Measurements from ENCODE around the gene ACSL4. TPM values are rescaled to one million over a fixed set of nuclear protein-coding genes. Genes with fewer than 3 reads are reported as not detected.
"Not testable (repeated sequence)": the region's sequence is repeated elsewhere in the genome, so short reads cannot be mapped to it uniquely, and the experiment has no call there.

ACSL4 gene
- total RNA-seq, 1 donor from 2014 or later = 62.4 TPM

GRCh38 chrX:109742722-109743121 lies 9.7 kb upstream of the ACSL4 start:
- Mint-ChIP-seq H3K27me3 (ENCODE audit: low read depth) (no peaks in the 10 kb centered on the region), H3K4me3 (no peak overlapping the region), H3K27ac (ENCODE audit: unreplicated experiment) (no peak overlapping the region), H3K4me1 (peaks cover 7% of the 10 kb centered on the region), H3K36me3 (ENCODE audit: low read depth) (no peaks in the 10 kb centered on the region), H3K9me3 (no peaks in the 10 kb centered on the region)
- no peak for TF ChIP-seq CTCF (conservative IDR thresholded peaks at IDR 0.05)
- no peak for DNase-seq (ENCODE audit: low read depth, low spot score)

GRCh38 chrX:109740896-109741295 lies 7.8 kb upstream of the ACSL4 start:
- not testable (repeated sequence) for H3K9me3 Mint-ChIP-seq; H3K27me3 Mint-ChIP-seq (ENCODE audit: low read depth); H3K27ac Mint-ChIP-seq (ENCODE audit: unreplicated experiment); H3K36me3 Mint-ChIP-seq (ENCODE audit: low read depth); H3K4me3 Mint-ChIP-seq; H3K4me1 Mint-ChIP-seq; DNase-seq (ENCODE audit: low read depth, low spot score)

GRCh38 chrX:109740433-109740809 lies 7.4 kb upstream of the ACSL4 start:
- H3K27ac Mint-ChIP-seq (ENCODE audit: unreplicated experiment) = no peak overlapping the region
- no peak overlapping the region for H3K4me3 Mint-ChIP-seq
- H3K4me1 Mint-ChIP-seq = peaks cover 7% of the 10 kb centered on the region
- H3K27me3 Mint-ChIP-seq (ENCODE audit: low read depth) = no peaks in the 10 kb centered on the region
- DNase-seq (ENCODE audit: low read depth, low spot score) = no peak
- H3K9me3 Mint-ChIP-seq = no peaks in the 10 kb centered on the region
- no peaks in the 10 kb centered on the region for H3K36me3 Mint-ChIP-seq (ENCODE audit: low read depth)
- no peak for TF ChIP-seq CTCF (conservative IDR thresholded peaks at IDR 0.05)

- Mint-ChIP-seq H3K4me3 (no peak overlapping the region), H3K9me3 (no peaks in the 10 kb centered on the region), H3K4me1 (peaks cover 7% of the 10 kb centered on the region), H3K27me3 (ENCODE audit: low read depth) (no peaks in the 10 kb centered on the region), H3K36me3 (ENCODE audit: low read depth) (no peaks in the 10 kb centered on the region), H3K27ac (ENCODE audit: unreplicated experiment) (no peak overlapping the region)
- TF ChIP-seq CTCF (conservative IDR thresholded peaks at IDR 0.05) = no peak
- no peak for DNase-seq (ENCODE audit: low read depth, low spot score)
These were observed 6.8 kb upstream of the ACSL4 start for GRCh38 chrX:109739625-109740432.

GRCh38 chrX:109735202-109735744 lies 2.2 kb upstream of the ACSL4 start:
- H3K36me3 Mint-ChIP-seq (ENCODE audit: low read depth) = peaks cover 1% of the 10 kb centered on the region
- no peak for DNase-seq (ENCODE audit: low read depth, low spot score)
- peak overlapping the region; percentile 17 for H3K4me3 Mint-ChIP-seq
- no peak for TF ChIP-seq CTCF (conservative IDR thresholded peaks at IDR 0.05)
- H3K9me3 Mint-ChIP-seq = no peaks in the 10 kb centered on the region
- H3K4me1 Mint-ChIP-seq = peaks cover 26% of the 10 kb centered on the region
- no peak overlapping the region for H3K27ac Mint-ChIP-seq (ENCODE audit: unreplicated experiment)
- H3K27me3 Mint-ChIP-seq (ENCODE audit: low read depth) = no peaks in the 10 kb centered on the region

- peaks cover 6% of the 10 kb centered on the region for H3K36me3 Mint-ChIP-seq (ENCODE audit: low read depth)
- DNase-seq (ENCODE audit: low read depth, low spot score) = no peak
- peaks cover 30% of the 10 kb centered on the region for H3K4me1 Mint-ChIP-seq
- no peaks in the 10 kb centered on the region for H3K9me3 Mint-ChIP-seq
- H3K27me3 Mint-ChIP-seq (ENCODE audit: low read depth) = no peaks in the 10 kb centered on the region
- TF ChIP-seq CTCF (conservative IDR thresholded peaks at IDR 0.05) = no peak
- H3K27ac Mint-ChIP-seq (ENCODE audit: unreplicated experiment) = peak overlapping the region; percentile 27
- peak overlapping the region; percentile 87 for H3K4me3 Mint-ChIP-seq
These were observed 591 bp upstream of the ACSL4 start for GRCh38 chrX:109733613-109734083.

Data from neural crest cell (in vitro differentiated cells).